Heart right ventricle (tissue), 16 donors: ENCODE data around the gene ABCA13. TPM values are rescaled to one million over a fixed set of nuclear protein-coding genes. Genes with fewer than 3 reads are reported as not detected.

Experiments
- ATAC-seq, 8 donors: fragments of 200-7000 bp; cut with Tn5 transposase; one replicate each; pipeline ENCODE4 v1.9.1; 2020; ENCODE audit warnings: mild to moderate bottlenecking in 8 of 8, moderate library complexity in 8 of 8, moderate number of reproducible peaks in 1 of 8
- DNase-seq, 2 donors: peaks; one replicate each; pipeline ENCODE4 v3.0.0-alpha.2; 2020
- H3K27ac ChIP-seq, 10 donors: fragments of 200-600 bp; sonication (generic) in 2 of 10; one replicate each; pipeline versions ENCODE4 v1.5.0 to v1.8.0; 2020 to 2022; ENCODE audit warnings: mild to moderate bottlenecking in 3 of 10
- H3K27me3 ChIP-seq, 7 donors: fragments of 200-600 bp; one replicate each; pipeline ENCODE4 v1.8.0; 2021 to 2022; ENCODE audit warnings: mild to moderate bottlenecking in 2 of 7
- H3K36me3 ChIP-seq, 9 donors: fragments of 200-600 bp; sonication (generic) in 1 of 9; one replicate each; pipeline versions ENCODE4 v1.5.0 to v1.8.0; 2020 to 2022; ENCODE audit warnings: mild to moderate bottlenecking in 2 of 9
- H3K4me1 ChIP-seq, 9 donors: fragments of 200-600 bp; sonication (generic) in 1 of 9; one replicate each; pipeline versions ENCODE4 v1.5.0 to v1.8.0; 2020 to 2022; ENCODE audit warnings: mild to moderate bottlenecking in 4 of 9
- H3K4me3 ChIP-seq, 10 donors: fragments of 200-600 bp; sonication (generic) in 2 of 10; one replicate each; pipeline versions ENCODE4 v1.5.0 to v1.8.0; 2020 to 2022; ENCODE audit warnings: mild to moderate bottlenecking in 7 of 10, moderate library complexity in 2 of 10
- H3K9me3 ChIP-seq, 11 donors: fragments of 200-600 bp in 10 of 11; sonication (generic) in 2 of 11; one replicate each; pipeline versions ENCODE4 v1.5.0 to v1.8.0; 2013 to 2022; ENCODE audit warnings: mild to moderate bottlenecking in 2 of 11, control low read depth in 1 of 11, moderate library complexity in 1 of 11
- WGBS, 2 donors: extraction: QIAGEN DNeasy Blood & Tissue Kit; methylation state at CpG; one replicate each; pipeline ENCODE4 v1.1.7; 2013; ENCODE audit warnings: inconsistent platforms in 1 of 2; 5-methylcytosine and 5-hydroxymethylcytosine counted together
- intact Hi-C, 10 donors: fragments of 100-400 bp; cut with DNase I; formaldehyde crosslinking; loops; one replicate each; pipeline versions ENCODE4 v1.11.1 to v1.14.2; 2022
- polyA plus RNA-seq, 2 donors: library from polyadenylated mRNA; stranded (reverse); fragments of 200-250 nt; gene quantifications; one replicate each; pipeline ENCODE4 v1.2.3, GENCODE V29; 2013
- total RNA-seq, 10 donors: library from RNA; stranded (reverse); fragmentation: NEBNext Ultra II Directional in 3 of 10; extraction: Animal tissue kit (Norgen Biotek cat#: 25700) in 3 of 10; gene quantifications; one replicate each; pipeline versions ENCODE4 v1.2.1 to v1.2.4, GENCODE V29; 2021 to 2023
- TF ChIP-seq, protein P1 (sequence below), 9 donors: fragments of 200-600 bp; sonication (generic) in 2 of 9; IDR thresholded peaks; one replicate each; pipeline versions ENCODE4 v1.5.0 to v1.8.0; 2021 to 2022; ENCODE audit warnings: antibody characterized with exemption in 9 of 9, mild to moderate bottlenecking in 5 of 9, moderate library complexity in 1 of 9
- donor health status: Arrhythmogenic right ventricular cardiomyopathy.
- donor health status: ischemic (EF 13 %, LVEDD 7.1; RV severe dilation, severe dysfunction).
- donor health status: healthy with polysubstance abuse.
- donor health status: DM: no; HTN: yes; CAD: no.
- donor health status: DM: no; HTN: no; CAD: no.
- donor health status: ischemic (EF 25% LVEDD 6.9; RV normal size, moderate dysfunction).
- donor health status: ischemic (EF 25% LVEDD 5.7; RV mildly dilated, moderate dysfunction).
- donor health status: healthy.
- donor health status: DM: yes; HTN: yes; CAD: no.
- donor health status: Ischemic cardiomyopathy.
- donor health status: ischemic (EF 35%, LVEDD 5.7; RV mildly dilated, moderate dysfunction).
- donor health status: nonischemic (EF 11% LVEDD 7.7; RV severe dilation, severe dysfunction).
- donor health status: DM: yes; HTN: yes; CAD: no.
- donor health status: PGD.
- donor health status: ischemic (EF 29% LVEDD 5.4; RV normal size, mild dysfunction).
- donor health status: nonischemic (EF 23%, LVEDD 6.1; RV moderate dilation, normal function).

The ABCA13 gene
- total and polyA plus RNA-seq, 12 donors = 0.01 to 0.37 (median 0.06) TPM; not detected in 1

DNA sequence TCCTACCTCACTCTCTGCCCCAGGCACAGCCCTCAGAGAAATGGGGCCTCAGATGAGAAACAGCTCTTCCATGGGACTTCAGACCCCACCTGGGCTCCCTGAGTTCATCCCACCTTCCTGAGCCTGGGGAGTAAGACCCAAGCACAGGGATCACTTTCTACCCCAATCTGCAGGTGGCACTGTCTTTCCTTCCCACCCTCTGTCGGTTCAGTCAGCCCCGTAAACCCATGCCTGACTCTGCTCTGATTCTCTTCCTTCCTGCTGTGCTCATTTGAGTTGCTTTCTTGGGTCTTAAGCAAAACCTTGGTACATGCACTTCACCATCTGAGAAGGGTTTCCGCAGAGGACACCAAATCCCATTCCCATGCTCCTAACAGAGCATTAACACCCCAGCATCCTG, 446.7 kb downstream of the ABCA13 start:
- H3K9me3 ChIP-seq = no peaks in the 10 kb centered on the region
- no peak overlapping the region for H3K4me3 ChIP-seq
- H3K36me3 ChIP-seq = no peaks in the 10 kb centered on the region
- DNase-seq (no peak), ATAC-seq (peak in 3 of 8 donors; percentile 33 to 65 (median 33))
- TF ChIP-seq, protein P1, sequence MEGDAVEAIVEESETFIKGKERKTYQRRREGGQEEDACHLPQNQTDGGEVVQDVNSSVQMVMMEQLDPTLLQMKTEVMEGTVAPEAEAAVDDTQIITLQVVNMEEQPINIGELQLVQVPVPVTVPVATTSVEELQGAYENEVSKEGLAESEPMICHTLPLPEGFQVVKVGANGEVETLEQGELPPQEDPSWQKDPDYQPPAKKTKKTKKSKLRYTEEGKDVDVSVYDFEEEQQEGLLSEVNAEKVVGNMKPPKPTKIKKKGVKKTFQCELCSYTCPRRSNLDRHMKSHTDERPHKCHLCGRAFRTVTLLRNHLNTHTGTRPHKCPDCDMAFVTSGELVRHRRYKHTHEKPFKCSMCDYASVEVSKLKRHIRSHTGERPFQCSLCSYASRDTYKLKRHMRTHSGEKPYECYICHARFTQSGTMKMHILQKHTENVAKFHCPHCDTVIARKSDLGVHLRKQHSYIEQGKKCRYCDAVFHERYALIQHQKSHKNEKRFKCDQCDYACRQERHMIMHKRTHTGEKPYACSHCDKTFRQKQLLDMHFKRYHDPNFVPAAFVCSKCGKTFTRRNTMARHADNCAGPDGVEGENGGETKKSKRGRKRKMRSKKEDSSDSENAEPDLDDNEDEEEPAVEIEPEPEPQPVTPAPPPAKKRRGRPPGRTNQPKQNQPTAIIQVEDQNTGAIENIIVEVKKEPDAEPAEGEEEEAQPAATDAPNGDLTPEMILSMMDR (IDR thresholded peaks at IDR 0.05) = peak in 3 of 9 donors; percentile 11 to 20 (median 16)
- 85 to 90% methylated on average over 3 of the region's 3 CpGs for WGBS, 2 donors
- H3K27ac ChIP-seq = no peak overlapping the region
- H3K27me3 ChIP-seq = peaks cover 0 to 4% (median 0%) of the 10 kb centered on the region in 7 donors
- intact Hi-C loops = no loop called here
- no peaks in the 10 kb centered on the region for H3K4me1 ChIP-seq

DNA sequence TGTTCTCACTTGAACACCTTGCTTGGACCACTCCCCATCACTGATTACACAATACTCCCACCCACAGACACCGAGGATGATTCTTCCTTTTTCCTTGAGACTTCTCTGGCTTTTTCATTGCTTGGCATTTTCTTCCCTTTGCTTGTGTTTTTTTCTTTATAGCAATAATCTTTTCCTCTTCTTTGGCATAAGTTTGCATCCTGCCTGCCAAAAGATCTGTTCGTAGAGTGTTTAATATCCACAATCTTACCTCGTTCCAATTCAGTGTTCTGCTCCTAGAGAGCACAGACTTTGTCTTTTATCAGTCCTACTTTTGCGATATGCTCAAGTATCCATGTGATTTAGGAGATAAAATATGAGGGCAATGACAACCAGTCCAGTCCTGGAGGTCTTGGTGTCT, 449.8 kb downstream of the ABCA13 start:
- Histone ChIP-seq H3K27ac (no peak overlapping the region), H3K4me1 (no peaks in the 10 kb centered on the region), H3K27me3 (peaks cover 0 to 4% (median 0%) of the 10 kb centered on the region in 7 donors), H3K36me3 (no peaks in the 10 kb centered on the region), H3K4me3 (no peak overlapping the region), H3K9me3 (no peaks in the 10 kb centered on the region)
- ATAC-seq = no peak
- intact Hi-C loops = no loop called here
- DNase-seq = no peak
- 35 to 40% methylated on average over 4 of the region's 4 CpGs for WGBS, 2 donors
- TF ChIP-seq, protein P1 (IDR thresholded peaks at IDR 0.05) = no peak

DNA sequence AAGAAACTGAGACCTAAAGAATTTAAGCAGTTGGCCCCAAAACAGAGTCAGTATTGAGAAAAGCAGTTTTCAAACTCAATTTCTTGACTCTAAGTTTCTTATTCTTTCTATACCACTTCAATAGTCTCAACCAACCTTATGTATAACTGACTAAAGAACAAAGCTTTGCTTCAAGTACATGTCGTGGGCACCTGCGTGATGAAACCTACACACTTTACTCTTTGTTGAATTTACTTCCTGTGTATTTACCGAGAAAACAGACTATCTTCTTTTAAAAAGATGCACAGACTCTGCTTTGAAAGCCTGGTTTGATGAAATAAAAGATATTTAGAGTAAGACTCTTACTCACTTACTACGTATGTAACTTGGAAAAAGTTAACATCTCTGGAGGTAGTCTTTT, 455.9 kb downstream of the ABCA13 start:
- no peak overlapping the region for H3K27ac ChIP-seq
- WGBS, 2 donors = 85 to 88% methylated on average over 4 of the region's 4 CpGs
- no peaks in the 10 kb centered on the region for H3K9me3 ChIP-seq
- no peak overlapping the region for H3K4me3 ChIP-seq
- intact Hi-C loops = no loop called here
- no peaks in the 10 kb centered on the region for H3K36me3 ChIP-seq
- H3K4me1 ChIP-seq = peaks cover 0 to 6% (median 0%) of the 10 kb centered on the region in 9 donors
- H3K27me3 ChIP-seq = no peaks in the 10 kb centered on the region
- TF ChIP-seq, protein P1 (IDR thresholded peaks at IDR 0.05) = no peak
- ATAC-seq (no peak), DNase-seq (no peak)

DNA sequence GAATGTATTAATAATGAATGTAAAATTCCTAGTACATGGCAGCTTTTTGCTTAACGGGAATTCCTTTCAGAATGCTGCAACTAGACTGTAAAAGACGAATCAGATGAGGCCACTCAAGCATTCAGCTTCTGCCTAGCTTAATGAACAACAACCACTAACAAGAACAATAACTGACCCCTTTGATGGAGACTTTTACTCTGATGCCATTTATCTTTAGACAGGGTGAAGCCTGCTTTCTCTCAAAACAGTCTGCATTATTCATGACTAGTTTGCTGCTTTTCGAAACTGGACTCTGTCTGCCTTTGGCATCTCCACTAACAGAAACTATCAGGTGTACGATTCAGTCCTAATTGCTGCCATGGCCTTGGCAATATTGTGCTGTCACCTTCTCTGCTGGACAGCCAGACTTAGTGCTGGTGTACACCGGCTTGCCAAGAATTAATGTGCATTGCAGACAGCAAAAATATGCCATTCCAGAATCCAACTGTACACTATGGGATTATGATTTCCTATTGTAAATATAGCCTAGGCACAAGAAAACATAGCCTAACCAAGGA, 457.6 kb downstream of the ABCA13 start:
- no peaks in the 10 kb centered on the region for H3K27me3 ChIP-seq
- intact Hi-C loops = no loop called here
- WGBS, 2 donors = 35 to 51% methylated on average over 5 of the region's 5 CpGs
- H3K4me1 ChIP-seq = peaks cover 0 to 6% (median 0%) of the 10 kb centered on the region in 9 donors
- DNase-seq (peak in 1 of 2 donors; percentile 12), ATAC-seq (peak in 3 of 8 donors; percentile 55 to 87 (median 73))
- no peaks in the 10 kb centered on the region for H3K36me3 ChIP-seq
- peak overlapping the region in 1 of 10 donors; percentile 29 for H3K27ac ChIP-seq
- TF ChIP-seq, protein P1 (IDR thresholded peaks at IDR 0.05) = no peak
- no peaks in the 10 kb centered on the region for H3K9me3 ChIP-seq
- H3K4me3 ChIP-seq = no peak overlapping the region
